NCI-H128 (cell line): Measurements from ENCODE around the gene ARL6IP1.
"Not testable (repeated sequence)": the region's sequence is repeated elsewhere in the genome, so short reads cannot be mapped to it uniquely, and the experiment has no call there.

Source experiments
- DNase-seq: peaks from one replicate; lab custom pipeline; 2025; ENCODE audit not compliant: unreplicated experiment; lab: John Stamatoyannopoulos, UW

Gene ARL6IP1

GRCh38 chr16:18762713-18763112, 38.6 kb downstream of the ARL6IP1 start:
- not testable (repeated sequence) for DNase-seq

- not testable (repeated sequence) for DNase-seq
Observed at GRCh38 chr16:18759598-18760520, 41.5 kb downstream of the ARL6IP1 start.

GRCh38 chr16:18757960-18758660, 43.2 kb downstream of the ARL6IP1 start:
- DNase-seq, result not testable (repeated sequence)

- not testable (repeated sequence) for DNase-seq
Observed at GRCh38 chr16:18756639-18757038, 44.7 kb downstream of the ARL6IP1 start.

GRCh38 chr16:18742870-18743269, 58.5 kb downstream of the ARL6IP1 start:
- not testable (repeated sequence) for DNase-seq
